GM23248 (cell line): ENCODE data around the gene MRPS15.

Experiments
- EZH2 ChIP-seq: fragments of 200-600 bp; sonication (generic); IDR thresholded peaks from 2 replicates; pipeline ENCODE4 v1.6.1; 2018; ENCODE audit warnings: antibody characterized with exemption, mild to moderate bottlenecking; ENCODE audit not compliant: insufficient read depth, poor library complexity, severe bottlenecking
- EZH2phosphoT487 ChIP-seq: fragments of 200-600 bp; sonication (generic); IDR thresholded peaks from 2 replicates; pipeline ENCODE4 v1.6.1; 2018; ENCODE audit warnings: antibody characterized with exemption, moderate library complexity, mild to moderate bottlenecking, low read depth; ENCODE audit not compliant: insufficient read depth

GRCh38 chr1:36481091-36481490 is 16.9 kb upstream of the MRPS15 start:
- TF ChIP-seq EZH2, result no peak
- TF ChIP-seq EZH2phosphoT487, result no peak
